PC-3 (cell line): ENCODE results near the gene ST7.
"Not testable (repeated sequence)": the region's sequence is repeated elsewhere in the genome, so short reads cannot be mapped to it uniquely, and the experiment has no call there.

Experiments used
- CTCF ChIP-seq: fragments of 300-600 bp; sonication (generic); conservative IDR thresholded peaks from 2 replicates; pipeline ENCODE4 v1.5.1; 2017; ENCODE audit warnings: antibody characterized with exemption, low read depth, mild to moderate bottlenecking, low read length
- EZH2 ChIP-seq: fragments of 300-600 bp; sonication (generic); IDR thresholded peaks from one replicate; pipeline ENCODE4 v1.6.1; 2017; ENCODE audit warnings: antibody characterized with exemption, mild to moderate bottlenecking, low read length; ENCODE audit not compliant: unreplicated experiment

DNA sequence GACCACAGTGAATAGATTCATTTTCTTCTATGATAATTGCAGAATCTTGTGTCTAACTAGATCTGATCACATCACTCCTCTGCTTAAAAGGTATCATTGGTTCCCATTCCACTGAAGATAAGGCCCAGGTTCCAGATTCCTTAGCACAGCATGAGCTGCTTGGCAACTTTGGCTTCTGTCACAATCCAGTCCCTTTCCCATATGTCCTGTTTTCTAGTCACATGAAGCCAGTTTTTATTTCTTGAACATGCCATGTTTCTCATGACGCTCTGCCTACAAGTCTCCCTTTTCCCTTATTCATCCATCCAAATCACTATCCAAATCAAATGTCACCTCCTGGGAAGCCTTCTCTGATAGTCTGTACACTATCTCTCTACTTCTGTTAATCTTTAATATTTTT lies 167.0 kb downstream of the ST7 start:
- TF ChIP-seq CTCF, EZH2: not testable (repeated sequence)
